Measurements from ENCODE around the gene WDR4. TPM values are rescaled to one million over a fixed set of nuclear protein-coding genes. Genes with fewer than 3 reads are reported as not detected.

The WDR4 gene
- total and polyA plus RNA-seq, 2 experiments from 2014 or later = 22.5 to 50.2 TPM

- no peak for TF ChIP-seq ZNF462 (CRISPR knock-in tag; IDR thresholded peaks at IDR 0.05)
- TF ChIP-seq POLR2AphosphoS5 (IDR thresholded peaks at IDR 0.05; ENCODE audit: low read depth) = no peak
- TF ChIP-seq ZNF331 (CRISPR knock-in tag; IDR thresholded peaks at IDR 0.05; ENCODE audit: low read depth) = no peak
- no peak for TF ChIP-seq EZH2phosphoT487 (IDR thresholded peaks at IDR 0.05; ENCODE audit: unreplicated experiment)
Measured at GRCh38 chr21:42811960-42812359, 67.4 kb downstream of the WDR4 start (continued).

GRCh38 chr21:42809577-42810475 lies 69.5 kb downstream of the WDR4 start:
- peaks cover 9% of the 10 kb centered on the region for H3K36me3 ChIP-seq (ENCODE audit: insufficient read depth)
- DNase-seq (ENCODE audit: low spot score) (no peak), ATAC-seq (no peak)
- H3K4me1 Mint-ChIP-seq = peaks cover 69% of the 10 kb centered on the region
- H3K27me3 Mint-ChIP-seq (ENCODE audit: insufficient read depth, low read depth, poor library complexity) = peaks cover 11% of the 10 kb centered on the region
- no peak overlapping the region for H3K27ac Mint-ChIP-seq
- no peak overlapping the region for H3K4me2 ChIP-seq
- no peak overlapping the region for H3K4me3 ChIP-seq
- H3F3A ChIP-seq (replicated peaks; ENCODE audit: low read depth) = peaks cover 22% of the 10 kb centered on the region; the same call in 1 of the 2 replicates
- peaks cover 16% of the 10 kb centered on the region for H3K36me3 Mint-ChIP-seq (ENCODE audit: low read depth)
- no peak overlapping the region for H3K27ac ChIP-seq (ENCODE audit: low read depth)
- no peak overlapping the region for H2AFZ ChIP-seq
- no peaks in the 10 kb centered on the region for H3K27me3 ChIP-seq (ENCODE audit: insufficient read depth)
- H4K20me1 ChIP-seq (replicated peaks; ENCODE audit: insufficient read depth) = no peaks in the 10 kb centered on the region
- peaks cover 49% of the 10 kb centered on the region for H3K4me1 ChIP-seq (ENCODE audit: insufficient read depth)
- H3K9me3 Mint-ChIP-seq = peaks cover 28% of the 10 kb centered on the region
- H3K9me2 ChIP-seq (ENCODE audit: insufficient read depth) = no peaks in the 10 kb centered on the region
- H3K79me2 ChIP-seq (replicated peaks; ENCODE audit: insufficient read depth) = no peaks in the 10 kb centered on the region
- no peak overlapping the region for H3K4me3 Mint-ChIP-seq
- TF ChIP-seq NANOG (IDR thresholded peaks at IDR 0.05; ENCODE audit: borderline replicate concordance) (no peak), ZNF331 (CRISPR knock-in tag; IDR thresholded peaks at IDR 0.05; ENCODE audit: low read depth) (no peak), EZH2 (IDR thresholded peaks at IDR 0.05; ENCODE audit: low read depth, unreplicated experiment) (no peak), CTCF (conservative IDR thresholded peaks at IDR 0.05; ENCODE audit: low read depth in 2 of 2) (no peak), STAT1 (IDR thresholded peaks at IDR 0.05; ENCODE audit: unreplicated experiment) (no peak)

Measured in GM23338 (cell line).